ENCODE results near the gene KCNK13. TPM values are rescaled to one million over a fixed set of nuclear protein-coding genes. Genes with fewer than 3 reads are reported as not detected.
"Not testable (repeated sequence)": the region's sequence is repeated elsewhere in the genome, so short reads cannot be mapped to it uniquely, and the experiment has no call there.

Gene KCNK13
- total and polyA plus RNA-seq, 2 experiments from 2014 or later, result not detected

- Histone ChIP-seq H3K27ac (no peak overlapping the region), H3K79me2 (ENCODE audit: insufficient read depth) (no peaks in the 10 kb centered on the region), H3K36me3 (ENCODE audit: low read depth) (no peaks in the 10 kb centered on the region), H3K4me2 (ENCODE audit: unreplicated experiment) (no peak overlapping the region), H2AFZ (no peak overlapping the region), H3K9ac (no peak overlapping the region), H3K9me2 (ENCODE audit: insufficient read depth) (no peaks in the 10 kb centered on the region), H3K4me3 (no peak overlapping the region), H4K20me1 (ENCODE audit: insufficient read depth) (no peaks in the 10 kb centered on the region), H3F3A (ENCODE audit: insufficient read depth) (no peaks in the 10 kb centered on the region), H3K4me1 (ENCODE audit: insufficient read depth) (no peaks in the 10 kb centered on the region), H3K9me3 (ENCODE audit: low read depth) (no peaks in the 10 kb centered on the region), H3K27me3 (replicated peaks; ENCODE audit: insufficient read depth) (peaks cover 5% of the 10 kb centered on the region; the same call in 1 of the 2 replicates)
- WGBS, 2 experiments (ENCODE audit: low coverage in 1 of 2, low lambda C conversion rate in 2 of 2, missing lambda C conversion rate in 2 of 2), result 55 to 57% methylated on average over 4 of the region's 4 CpGs
- in situ Hi-C loops (cut with MboI), result loop anchor here (10.0 kb wide), 1 partner anchor 254 kb away; no protein-coding TSS in a partner anchor
- DNase-seq, result no peak
- TF ChIP-seq EZH2phosphoT487 (IDR thresholded peaks at IDR 0.05; ENCODE audit: insufficient read depth, low read depth) (no peak), EZH2 (IDR thresholded peaks at IDR 0.05; ENCODE audit: insufficient read depth, poor library complexity, severe bottlenecking) (no peak)
Measured at GRCh38 chr14:90228478-90228877, 166.7 kb downstream of the KCNK13 start.

GRCh38 chr14:90229942-90230341, 168.1 kb downstream of the KCNK13 start:
- H3K27ac ChIP-seq; H3K9me2 ChIP-seq (ENCODE audit: insufficient read depth); H3K4me3 ChIP-seq; H3K9ac ChIP-seq; H3K4me2 ChIP-seq (ENCODE audit: unreplicated experiment); H4K20me1 ChIP-seq (ENCODE audit: insufficient read depth); H3F3A ChIP-seq (ENCODE audit: insufficient read depth); DNase-seq; H3K4me1 ChIP-seq (ENCODE audit: insufficient read depth); H2AFZ ChIP-seq; H3K36me3 ChIP-seq (ENCODE audit: low read depth); H3K79me2 ChIP-seq (ENCODE audit: insufficient read depth); H3K9me3 ChIP-seq (ENCODE audit: low read depth): not testable (repeated sequence)
- in situ Hi-C loops (cut with MboI), result loop anchor here (10.0 kb wide), 1 partner anchor 255 kb away; no protein-coding TSS in a partner anchor
- WGBS, 2 experiments (ENCODE audit: low coverage in 1 of 2, low lambda C conversion rate in 2 of 2, missing lambda C conversion rate in 2 of 2), result 57 to 89% methylated on average over 1 of the region's 1 CpG
- peaks cover 16% of the 10 kb centered on the region; the same call in 1 of the 2 replicates for H3K27me3 ChIP-seq (replicated peaks; ENCODE audit: insufficient read depth)

Small RNAs within 50 kb of the gene (small RNA-seq; reads per million reads assigned to genes)
- gene RF00019 (ENCODE audit: low read depth, low replicate concordance), result not detected

Other genes starting within 250 kb of the KCNK13 start
- gene EFCAB11, start 107.3 kb upstream of the KCNK13 start, total RNA-seq (2014; rRNA removed; shearing (Covaris generic)), result 4.3 and 7.9 TPM in 2 replicates
- 16.2 and 16.4 TPM in 2 replicates for gene EFCAB11, start 107.3 kb upstream of the KCNK13 start, polyA plus RNA-seq (2016; fragmentation: Nextera tagmentation; extraction: Ambion mirVana)
- gene TDP1, start 106.1 kb upstream of the KCNK13 start, total RNA-seq (2014; rRNA removed; shearing (Covaris generic)), result 12.6 and 16.3 TPM in 2 replicates
- 11.1 and 11.8 TPM in 2 replicates for gene TDP1, start 106.1 kb upstream of the KCNK13 start, polyA plus RNA-seq (2016; fragmentation: Nextera tagmentation; extraction: Ambion mirVana)
- gene PSMC1, start 194.6 kb downstream of the KCNK13 start, total RNA-seq (2014; rRNA removed; shearing (Covaris generic)), result 132 and 154 TPM in 2 replicates
- 167 and 179 TPM in 2 replicates for gene PSMC1, start 194.6 kb downstream of the KCNK13 start, polyA plus RNA-seq (2016; fragmentation: Nextera tagmentation; extraction: Ambion mirVana)